Esophagus (tissue), 2 donors: ENCODE data around the gene NDFIP2. TPM values are rescaled to one million over a fixed set of nuclear protein-coding genes. Genes with fewer than 3 reads are reported as not detected.
"Not testable (repeated sequence)": the region's sequence is repeated elsewhere in the genome, so short reads cannot be mapped to it uniquely, and the experiment has no call there.

Experiments
- H3K27ac ChIP-seq, 2 donors: one replicate each; pipeline ENCODE4 v1.5.1; 2013; ENCODE audit warnings: low read depth in 2 of 2, mild to moderate bottlenecking in 2 of 2, inconsistent platforms in 1 of 2, low read length in 1 of 2, moderate library complexity in 1 of 2
- H3K27me3 ChIP-seq, 2 donors: one replicate each; pipeline ENCODE4 v1.6.1; 2013; ENCODE audit warnings: low read length in 2 of 2, control low read depth in 1 of 2, mild to moderate bottlenecking in 1 of 2; ENCODE audit not compliant: insufficient read depth in 2 of 2, control insufficient read depth in 1 of 2
- H3K36me3 ChIP-seq, 2 donors: one replicate each; pipeline ENCODE4 v1.6.1; 2013; ENCODE audit warnings: low read length in 1 of 2; ENCODE audit not compliant: control insufficient read depth in 2 of 2, insufficient read depth in 2 of 2
- H3K4me1 ChIP-seq, 2 donors: one replicate each; pipeline ENCODE4 v1.6.1; 2013; ENCODE audit warnings: low read length in 1 of 2; ENCODE audit not compliant: control insufficient read depth in 2 of 2, insufficient read depth in 2 of 2
- H3K4me3 ChIP-seq, 2 donors: one replicate each; pipeline ENCODE4 v1.5.1; 2013; ENCODE audit warnings: low read length in 2 of 2, mild to moderate bottlenecking in 2 of 2, low read depth in 1 of 2, moderate library complexity in 1 of 2
- H3K9me3 ChIP-seq, 2 donors: one replicate each; pipeline ENCODE4 v1.6.1; 2013; ENCODE audit warnings: mild to moderate bottlenecking in 2 of 2, low read depth in 1 of 2, low read length in 1 of 2, moderate library complexity in 1 of 2; ENCODE audit not compliant: control insufficient read depth in 2 of 2, insufficient read depth in 1 of 2
- WGBS, 2 donors: extraction: QIAGEN DNeasy Blood & Tissue Kit; methylation state at CpG; one replicate each; pipeline ENCODE4 v1.1.7; 2013; 5-methylcytosine and 5-hydroxymethylcytosine counted together
- polyA plus RNA-seq, 2 donors: library from polyadenylated mRNA; stranded (reverse); fragments of 200-250 nt; gene quantifications; one replicate each; pipeline ENCODE4 v1.2.3, GENCODE V29; 2013
- donor health status: healthy with polysubstance abuse.
- donor health status: Bipolar disorder and iron deficiency.

Gene NDFIP2
- polyA plus RNA-seq, 2 donors: 37.5 to 45.5 TPM

- no peaks in the 10 kb centered on the region for H3K27me3 ChIP-seq
- peaks cover 0 to 17% of the 10 kb centered on the region in 2 donors for H3K9me3 ChIP-seq
- H3K4me3 ChIP-seq: no peak overlapping the region
- no peaks in the 10 kb centered on the region for H3K4me1 ChIP-seq
- 96 to 99% methylated on average over 2 of the region's 2 CpGs for WGBS, 2 donors
- peaks cover 0 to 5% of the 10 kb centered on the region in 2 donors for H3K36me3 ChIP-seq
- no peak overlapping the region for H3K27ac ChIP-seq
These were observed 76.7 kb downstream of the NDFIP2 start for GRCh38 chr13:79557666-79558065.

- Histone ChIP-seq H3K9me3 (peaks cover 0 to 17% of the 10 kb centered on the region in 2 donors), H3K4me3 (no peak overlapping the region), H3K27ac (no peak overlapping the region), H3K27me3 (no peaks in the 10 kb centered on the region), H3K4me1 (no peaks in the 10 kb centered on the region), H3K36me3 (peaks cover 0 to 5% of the 10 kb centered on the region in 2 donors)
- 58 to 59% methylated on average over 2 of the region's 2 CpGs for WGBS, 2 donors
These were observed 80.0 kb downstream of the NDFIP2 start for GRCh38 chr13:79560954-79561353.

GRCh38 chr13:79562557-79562956 lies 81.6 kb downstream of the NDFIP2 start:
- no peaks in the 10 kb centered on the region for H3K27me3 ChIP-seq
- peaks cover 0 to 5% of the 10 kb centered on the region in 2 donors for H3K36me3 ChIP-seq
- H3K27ac ChIP-seq: no peak overlapping the region
- H3K4me1 ChIP-seq: no peaks in the 10 kb centered on the region
- H3K9me3 ChIP-seq: peaks cover 0 to 17% of the 10 kb centered on the region in 2 donors
- no peak overlapping the region for H3K4me3 ChIP-seq

GRCh38 chr13:79566118-79566517 lies 85.2 kb downstream of the NDFIP2 start:
- Histone ChIP-seq H3K27ac (no peak overlapping the region), H3K4me1 (no peaks in the 10 kb centered on the region), H3K9me3 (peaks cover 0 to 2% of the 10 kb centered on the region in 2 donors), H3K36me3 (no peaks in the 10 kb centered on the region), H3K4me3 (no peak overlapping the region), H3K27me3 (no peaks in the 10 kb centered on the region)
- 95 to 100% methylated on average over 2 of the region's 2 CpGs for WGBS, 2 donors

GRCh38 chr13:79571147-79571546 lies 90.2 kb downstream of the NDFIP2 start:
- Histone ChIP-seq H3K4me1 (no peaks in the 10 kb centered on the region), H3K4me3 (no peak overlapping the region), H3K36me3 (no peaks in the 10 kb centered on the region), H3K27ac (no peak overlapping the region), H3K27me3 (no peaks in the 10 kb centered on the region), H3K9me3 (no peaks in the 10 kb centered on the region)
- WGBS, 2 donors: 51% methylated on average over 1 of the region's 1 CpG

GRCh38 chr13:79573892-79574291 lies 92.9 kb downstream of the NDFIP2 start:
- H3K4me1 ChIP-seq, H3K9me3 ChIP-seq, H3K36me3 ChIP-seq: not testable (repeated sequence)

GRCh38 chr13:79581870-79582315 lies 100.9 kb downstream of the NDFIP2 start:
- peak overlapping the region; percentile 11 to 12 for H3K27ac ChIP-seq
- H3K9me3 ChIP-seq: no peaks in the 10 kb centered on the region
- H3K36me3 ChIP-seq: no peaks in the 10 kb centered on the region
- H3K27me3 ChIP-seq: no peaks in the 10 kb centered on the region
- WGBS, 2 donors: 52 to 59% methylated on average over 4 of the region's 4 CpGs
- no peak overlapping the region for H3K4me3 ChIP-seq
- peaks cover 0 to 11% of the 10 kb centered on the region in 2 donors for H3K4me1 ChIP-seq

More at GRCh38 chr13:79573892-79574291, 92.9 kb downstream of the NDFIP2 start:
- not testable (repeated sequence) for H3K4me3 ChIP-seq, H3K27ac ChIP-seq, H3K27me3 ChIP-seq

- 81 to 91% methylated on average over 1 of the region's 1 CpG for WGBS, 2 donors
- no peaks in the 10 kb centered on the region for H3K9me3 ChIP-seq
- no peak overlapping the region for H3K27ac ChIP-seq
- peaks cover 0 to 11% of the 10 kb centered on the region in 2 donors for H3K4me1 ChIP-seq
- H3K27me3 ChIP-seq: no peaks in the 10 kb centered on the region
- no peak overlapping the region for H3K4me3 ChIP-seq
- H3K36me3 ChIP-seq: no peaks in the 10 kb centered on the region
These were observed 101.9 kb downstream of the NDFIP2 start for GRCh38 chr13:79582896-79583295.

- no peaks in the 10 kb centered on the region for H3K9me3 ChIP-seq
These were observed 104.1 kb downstream of the NDFIP2 start for GRCh38 chr13:79585033-79585432.

GRCh38 chr13:79589603-79590393 lies 108.8 kb downstream of the NDFIP2 start:
- Histone ChIP-seq H3K36me3 (no peaks in the 10 kb centered on the region), H3K27ac (peak overlapping the region; percentile 70 to 82), H3K27me3 (no peaks in the 10 kb centered on the region), H3K4me1 (no peaks in the 10 kb centered on the region), H3K4me3 (peak overlapping the region in 1 of 2 donors; percentile 32), H3K9me3 (no peaks in the 10 kb centered on the region)
- WGBS, 2 donors: 51 to 62% methylated on average over 7 of the region's 7 CpGs

More at GRCh38 chr13:79585033-79585432, 104.1 kb downstream of the NDFIP2 start:
- H3K27ac ChIP-seq: no peak overlapping the region
- 73 to 78% methylated on average over 1 of the region's 1 CpG for WGBS, 2 donors
- H3K4me3 ChIP-seq: no peak overlapping the region
- H3K27me3 ChIP-seq: no peaks in the 10 kb centered on the region
- no peaks in the 10 kb centered on the region for H3K36me3 ChIP-seq
- peaks cover 0 to 11% of the 10 kb centered on the region in 2 donors for H3K4me1 ChIP-seq
